ENCODE data around the gene RTN1. TPM values are rescaled to one million over a fixed set of nuclear protein-coding genes. Genes with fewer than 3 reads are reported as not detected.

Gene RTN1
- total RNA-seq, 1 experiment from 2014 or later = 0.05 TPM

DNA sequence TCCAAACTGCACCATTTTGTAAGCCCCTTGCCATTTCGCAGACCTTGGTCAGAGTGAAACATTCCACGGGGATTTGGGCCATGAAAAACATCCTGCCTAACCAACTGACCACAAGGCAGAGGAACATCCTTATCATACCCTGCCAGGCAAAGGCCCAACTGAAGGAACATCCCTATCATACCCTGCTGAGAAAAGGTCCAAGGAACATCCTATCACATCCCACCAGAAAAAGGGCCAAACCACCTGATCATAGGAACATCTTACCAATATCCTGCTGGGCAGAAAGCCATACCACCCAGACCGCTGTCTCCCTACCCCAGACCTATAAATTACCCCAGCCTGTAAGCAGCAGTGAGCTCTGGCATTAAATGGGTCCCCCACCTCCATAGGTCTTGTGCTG, 30.0 kb upstream of the RTN1 start:
- DNase-seq (ENCODE audit: low read depth, low spot score) (no peak), ATAC-seq (no peak)
- Histone ChIP-seq H3K27me3 (ENCODE audit: control insufficient read depth, insufficient read depth, low read length) (no peaks in the 10 kb centered on the region), H3K9me3 (ENCODE audit: control insufficient read depth, insufficient read depth, low read depth, low read length) (no peaks in the 10 kb centered on the region), H3K36me3 (ENCODE audit: control insufficient read depth, insufficient read depth, low read length) (no peaks in the 10 kb centered on the region), H3K4me1 (ENCODE audit: control insufficient read depth, insufficient read depth, low read length) (no peaks in the 10 kb centered on the region), H3K4me3 (ENCODE audit: low read depth in 2 of 2, low read length in 2 of 2) (no peak overlapping the region), H3K27ac (ENCODE audit: low read length) (no peak overlapping the region)
- intact Hi-C loops (cut with micrococcal nuclease; ENCODE audit: unreplicated experiment) = no loop called here
- no TSS peak for BruUV-seq (replicated peaks)
- ChIA-PET CTCF (no interaction called here), POLR2A (no interaction called here)
- in situ Hi-C loops (cut with HindIII; ENCODE audit: low pct_unique_long_range_greater_than_20kb, low sequenced_read_pairs) = no loop called here
- no peak for TF ChIP-seq SIN3A (IDR thresholded peaks at IDR 0.05; ENCODE audit: borderline replicate concordance, insufficient read depth, low read depth, low read length)
- TF ChIP-seq TCF7L2 (IDR thresholded peaks at IDR 0.05; ENCODE audit: low read depth, low read length) = no peak
- TF ChIP-seq, protein P1, sequence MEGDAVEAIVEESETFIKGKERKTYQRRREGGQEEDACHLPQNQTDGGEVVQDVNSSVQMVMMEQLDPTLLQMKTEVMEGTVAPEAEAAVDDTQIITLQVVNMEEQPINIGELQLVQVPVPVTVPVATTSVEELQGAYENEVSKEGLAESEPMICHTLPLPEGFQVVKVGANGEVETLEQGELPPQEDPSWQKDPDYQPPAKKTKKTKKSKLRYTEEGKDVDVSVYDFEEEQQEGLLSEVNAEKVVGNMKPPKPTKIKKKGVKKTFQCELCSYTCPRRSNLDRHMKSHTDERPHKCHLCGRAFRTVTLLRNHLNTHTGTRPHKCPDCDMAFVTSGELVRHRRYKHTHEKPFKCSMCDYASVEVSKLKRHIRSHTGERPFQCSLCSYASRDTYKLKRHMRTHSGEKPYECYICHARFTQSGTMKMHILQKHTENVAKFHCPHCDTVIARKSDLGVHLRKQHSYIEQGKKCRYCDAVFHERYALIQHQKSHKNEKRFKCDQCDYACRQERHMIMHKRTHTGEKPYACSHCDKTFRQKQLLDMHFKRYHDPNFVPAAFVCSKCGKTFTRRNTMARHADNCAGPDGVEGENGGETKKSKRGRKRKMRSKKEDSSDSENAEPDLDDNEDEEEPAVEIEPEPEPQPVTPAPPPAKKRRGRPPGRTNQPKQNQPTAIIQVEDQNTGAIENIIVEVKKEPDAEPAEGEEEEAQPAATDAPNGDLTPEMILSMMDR (IDR thresholded peaks at IDR 0.05) = no peak
- TF ChIP-seq, protein P2, sequence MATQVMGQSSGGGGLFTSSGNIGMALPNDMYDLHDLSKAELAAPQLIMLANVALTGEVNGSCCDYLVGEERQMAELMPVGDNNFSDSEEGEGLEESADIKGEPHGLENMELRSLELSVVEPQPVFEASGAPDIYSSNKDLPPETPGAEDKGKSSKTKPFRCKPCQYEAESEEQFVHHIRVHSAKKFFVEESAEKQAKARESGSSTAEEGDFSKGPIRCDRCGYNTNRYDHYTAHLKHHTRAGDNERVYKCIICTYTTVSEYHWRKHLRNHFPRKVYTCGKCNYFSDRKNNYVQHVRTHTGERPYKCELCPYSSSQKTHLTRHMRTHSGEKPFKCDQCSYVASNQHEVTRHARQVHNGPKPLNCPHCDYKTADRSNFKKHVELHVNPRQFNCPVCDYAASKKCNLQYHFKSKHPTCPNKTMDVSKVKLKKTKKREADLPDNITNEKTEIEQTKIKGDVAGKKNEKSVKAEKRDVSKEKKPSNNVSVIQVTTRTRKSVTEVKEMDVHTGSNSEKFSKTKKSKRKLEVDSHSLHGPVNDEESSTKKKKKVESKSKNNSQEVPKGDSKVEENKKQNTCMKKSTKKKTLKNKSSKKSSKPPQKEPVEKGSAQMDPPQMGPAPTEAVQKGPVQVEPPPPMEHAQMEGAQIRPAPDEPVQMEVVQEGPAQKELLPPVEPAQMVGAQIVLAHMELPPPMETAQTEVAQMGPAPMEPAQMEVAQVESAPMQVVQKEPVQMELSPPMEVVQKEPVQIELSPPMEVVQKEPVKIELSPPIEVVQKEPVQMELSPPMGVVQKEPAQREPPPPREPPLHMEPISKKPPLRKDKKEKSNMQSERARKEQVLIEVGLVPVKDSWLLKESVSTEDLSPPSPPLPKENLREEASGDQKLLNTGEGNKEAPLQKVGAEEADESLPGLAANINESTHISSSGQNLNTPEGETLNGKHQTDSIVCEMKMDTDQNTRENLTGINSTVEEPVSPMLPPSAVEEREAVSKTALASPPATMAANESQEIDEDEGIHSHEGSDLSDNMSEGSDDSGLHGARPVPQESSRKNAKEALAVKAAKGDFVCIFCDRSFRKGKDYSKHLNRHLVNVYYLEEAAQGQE (IDR thresholded peaks at IDR 0.05; ENCODE audit: insufficient read depth in 1 of 2, low read depth in 2 of 2, low read length in 1 of 2) = no peak
- TF ChIP-seq POLR2AphosphoS5 (IDR thresholded peaks at IDR 0.05; ENCODE audit: low read depth, low read length) = no peak

DNA sequence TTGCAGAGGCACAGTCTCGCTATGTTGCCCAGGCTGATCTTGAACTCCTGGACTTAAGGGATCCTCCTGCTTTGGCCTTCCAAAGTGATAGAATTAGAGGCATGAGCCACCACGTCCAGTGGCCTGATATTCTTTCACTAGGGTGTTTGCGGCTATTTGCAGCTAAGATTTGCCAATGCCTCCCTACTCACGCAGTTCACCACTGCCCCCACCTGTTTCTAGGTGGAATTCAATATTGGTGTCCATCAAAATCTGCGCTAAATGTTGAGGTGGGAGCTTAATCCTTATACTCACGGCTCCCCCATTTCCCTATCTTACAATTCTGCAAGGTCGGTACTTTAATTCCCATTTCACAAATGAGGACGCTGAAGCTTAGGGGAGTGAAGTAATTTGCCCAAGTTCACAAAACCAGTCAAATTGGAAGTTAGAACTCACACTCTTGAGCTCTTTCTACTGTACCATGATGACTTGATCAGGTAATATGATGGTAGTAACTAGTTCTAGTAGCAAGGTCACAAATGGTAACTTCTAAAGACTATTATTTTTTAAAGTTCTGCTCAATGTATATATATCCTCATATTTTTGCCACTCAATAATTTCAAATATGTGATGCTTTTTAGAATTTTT, 27.3 kb upstream of the RTN1 start:
- CTCF ChIA-PET = interaction anchor here (1.1 to 1.3 kb wide), 2 partner anchors 265 to 391 kb away, joined by 3 to 6 read pairs; no protein-coding TSS in a partner anchor
- DNase-seq (ENCODE audit: low read depth, low spot score) (no peak), ATAC-seq (no peak)
- Histone ChIP-seq H3K4me3 (ENCODE audit: low read depth in 2 of 2, low read length in 2 of 2) (no peak overlapping the region), H3K27me3 (ENCODE audit: control insufficient read depth, insufficient read depth, low read length) (no peaks in the 10 kb centered on the region), H3K27ac (ENCODE audit: low read length) (no peak overlapping the region), H3K4me1 (ENCODE audit: control insufficient read depth, insufficient read depth, low read length) (no peaks in the 10 kb centered on the region), H3K9me3 (ENCODE audit: control insufficient read depth, insufficient read depth, low read depth, low read length) (no peaks in the 10 kb centered on the region), H3K36me3 (ENCODE audit: control insufficient read depth, insufficient read depth, low read length) (no peaks in the 10 kb centered on the region)
- intact Hi-C loops (cut with micrococcal nuclease; ENCODE audit: unreplicated experiment) (loop anchor here (5.0 to 10.0 kb wide), 2 partner anchors 183 to 266 kb away; no protein-coding TSS in a partner anchor), in situ Hi-C loops (cut with HindIII; ENCODE audit: low pct_unique_long_range_greater_than_20kb, low sequenced_read_pairs) (no loop called here)
- POLR2A ChIA-PET = no interaction called here
- no TSS peak for BruUV-seq (replicated peaks)
- TF ChIP-seq, protein P2 (IDR thresholded peaks at IDR 0.05; ENCODE audit: insufficient read depth in 1 of 2, low read depth in 2 of 2, low read length in 1 of 2) = no peak
- TF ChIP-seq, protein P1 (IDR thresholded peaks at IDR 0.05) = peak; percentile 65

All from Panc1 (cell line).